AG10803 (cell line): Measurements from ENCODE around the gene GJB5.
A peak's percentile ranks its signal among the peaks of the same experiment; 100 is the strongest.
"Not testable (repeated sequence)": the region's sequence is repeated elsewhere in the genome, so short reads cannot be mapped to it uniquely, and the experiment has no call there.

Experiments
- DNase-seq: peaks from one replicate; pipeline ENCODE4 v3.0.0; 2010; ENCODE audit warnings: low read depth
- H3K4me3 ChIP-seq: 2 replicates; pipeline ENCODE4 v1.5.1; 2011; ENCODE audit warnings: mild to moderate bottlenecking, low read length, control low read depth
- CTCF ChIP-seq: conservative IDR thresholded peaks from 2 replicates; pipeline ENCODE4 v1.5.1; 2011; ENCODE audit warnings: mild to moderate bottlenecking, low read length, control low read depth, inconsistent platforms

Gene GJB5

GRCh38 chr1:34730485-34730884, 24.4 kb upstream of the GJB5 start:
- no peak for TF ChIP-seq CTCF
- no peak overlapping the region for H3K4me3 ChIP-seq

DNA sequence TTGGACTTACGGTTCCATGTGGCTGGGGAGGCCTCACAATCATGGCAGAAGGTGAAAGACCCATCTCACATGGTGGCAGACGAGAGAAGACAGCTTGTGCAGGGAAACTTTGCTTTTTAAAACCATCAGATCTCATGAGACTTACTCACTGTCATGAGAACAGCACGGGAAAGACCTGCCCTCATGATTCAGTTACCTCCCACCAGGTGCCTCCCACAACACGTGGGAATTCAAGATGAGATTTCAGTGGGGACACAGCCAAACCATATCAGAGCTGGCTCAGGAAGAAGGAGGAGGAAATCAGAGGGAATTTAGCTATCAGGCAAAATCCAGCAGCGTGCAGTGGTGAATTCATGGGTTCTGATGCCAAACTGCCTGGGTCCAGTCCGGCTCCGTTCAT, 22.0 kb upstream of the GJB5 start:
- H3K4me3 ChIP-seq = not testable (repeated sequence)

More at GRCh38 chr1:34730485-34730884, 24.4 kb upstream of the GJB5 start:
- no peak for DNase-seq

DNA sequence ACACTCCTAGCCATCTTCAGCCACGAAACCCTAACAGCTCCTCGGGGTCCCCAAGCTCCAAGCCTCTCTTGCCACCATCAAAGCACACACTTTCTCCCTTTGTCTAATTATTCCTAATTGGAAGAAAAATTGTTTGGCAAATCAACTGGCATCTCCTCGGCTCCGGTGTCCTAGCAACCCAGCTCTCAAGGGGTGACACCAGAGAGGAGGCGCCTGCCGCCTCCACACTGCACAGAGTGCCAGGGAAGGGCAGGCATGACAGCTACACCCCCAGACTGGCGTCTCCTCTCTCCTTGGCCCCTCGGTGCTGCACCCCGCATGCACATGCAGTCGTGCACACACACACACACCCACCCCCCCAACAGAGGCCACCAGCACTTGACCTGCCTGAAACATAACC, 18.2 kb upstream of the GJB5 start:
- DNase-seq = no peak
- no peak overlapping the region for H3K4me3 ChIP-seq
- no peak for TF ChIP-seq CTCF

More for the DNA sequence above, 22.0 kb upstream of the GJB5 start:
- not testable (repeated sequence) for DNase-seq

- not testable (repeated sequence) for DNase-seq, H3K4me3 ChIP-seq
Observed at GRCh38 chr1:34737236-34737635, 17.6 kb upstream of the GJB5 start.

GRCh38 chr1:34739613-34740012, 15.2 kb upstream of the GJB5 start:
- DNase-seq = no peak
- TF ChIP-seq CTCF = no peak
- H3K4me3 ChIP-seq = no peak overlapping the region

DNA sequence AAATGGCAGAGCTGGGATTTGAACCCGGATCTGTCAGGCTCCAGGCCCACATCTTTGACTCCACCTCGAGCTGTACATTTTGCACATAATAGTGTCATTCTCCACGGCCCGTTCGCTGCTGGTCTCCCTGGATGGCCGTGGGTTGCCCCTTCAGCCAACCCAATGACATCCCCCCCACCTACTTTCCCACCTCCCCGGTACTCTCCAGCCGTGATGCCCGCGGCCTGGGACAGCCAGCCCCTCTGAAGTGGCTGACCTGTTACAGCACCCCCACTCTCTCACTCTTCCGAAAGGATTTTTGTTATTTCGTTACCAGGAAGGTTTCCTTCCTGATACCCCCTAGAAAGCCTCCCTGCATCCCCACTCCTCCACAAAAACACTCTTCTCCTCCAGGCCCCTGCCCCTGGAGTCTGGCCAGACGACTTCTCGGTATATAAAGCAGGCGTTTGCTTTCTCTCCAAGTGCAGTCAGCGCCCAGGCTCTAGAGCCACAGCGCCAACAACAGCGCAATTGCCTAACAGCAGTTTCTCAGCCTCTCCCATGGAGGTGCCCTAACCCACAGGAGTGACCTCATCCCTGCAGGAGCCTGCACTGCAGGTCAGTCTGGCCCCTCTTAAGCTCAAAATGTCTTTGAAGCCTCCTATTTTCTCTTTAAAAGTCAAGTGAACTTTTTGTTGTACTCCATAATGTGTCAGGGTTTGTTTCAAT, 14.5 kb upstream of the GJB5 start:
- H3K4me3 ChIP-seq = no peak overlapping the region
- no peak for TF ChIP-seq CTCF
- no peak for DNase-seq

DNA sequence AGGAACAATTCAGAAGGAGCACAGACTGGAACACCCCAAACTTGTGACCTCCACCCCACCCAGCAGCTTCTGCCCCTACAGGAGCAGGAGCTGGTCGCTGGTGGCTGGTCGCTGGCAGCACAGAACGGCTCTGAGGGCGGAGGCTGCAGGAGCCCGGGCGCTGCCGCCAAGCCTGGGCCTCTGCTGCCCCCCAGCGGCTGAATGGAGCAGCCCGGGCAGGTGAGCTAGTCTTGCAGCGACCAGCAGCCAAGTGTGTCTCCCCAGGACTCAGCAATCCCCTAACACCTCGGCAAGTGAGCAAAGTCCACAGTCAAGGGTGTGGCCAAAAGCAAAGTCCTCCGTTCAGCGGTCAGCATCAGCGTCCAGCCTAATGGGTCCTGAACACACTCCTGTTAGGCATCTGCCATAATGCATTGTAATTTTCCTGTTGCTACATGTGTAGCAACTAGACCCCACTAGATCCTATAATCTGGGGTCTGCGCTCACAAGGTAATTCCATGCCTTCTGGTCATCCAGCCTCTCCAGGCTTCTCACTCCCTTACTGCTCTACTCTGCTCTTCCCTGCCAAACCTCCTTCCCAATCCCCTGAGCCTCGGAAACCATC, 12.1 kb upstream of the GJB5 start:
- TF ChIP-seq CTCF = peak; percentile 87
- H3K4me3 ChIP-seq = no peak overlapping the region
- peak; percentile 54 for DNase-seq

- no peak overlapping the region for H3K4me3 ChIP-seq
- no peak for DNase-seq
- TF ChIP-seq CTCF = no peak
Observed at GRCh38 chr1:34743775-34744174, 11.1 kb upstream of the GJB5 start.
